GM18861 (cell line): ENCODE data around the gene HMGN4.

ENCODE experiments used
- ATAC-seq: cut with Tn5 transposase; IDR thresholded peaks from one replicate; pipeline ENCODE4 v1.9.1; 2021; ENCODE audit not compliant: unreplicated experiment

The HMGN4 gene

DNA sequence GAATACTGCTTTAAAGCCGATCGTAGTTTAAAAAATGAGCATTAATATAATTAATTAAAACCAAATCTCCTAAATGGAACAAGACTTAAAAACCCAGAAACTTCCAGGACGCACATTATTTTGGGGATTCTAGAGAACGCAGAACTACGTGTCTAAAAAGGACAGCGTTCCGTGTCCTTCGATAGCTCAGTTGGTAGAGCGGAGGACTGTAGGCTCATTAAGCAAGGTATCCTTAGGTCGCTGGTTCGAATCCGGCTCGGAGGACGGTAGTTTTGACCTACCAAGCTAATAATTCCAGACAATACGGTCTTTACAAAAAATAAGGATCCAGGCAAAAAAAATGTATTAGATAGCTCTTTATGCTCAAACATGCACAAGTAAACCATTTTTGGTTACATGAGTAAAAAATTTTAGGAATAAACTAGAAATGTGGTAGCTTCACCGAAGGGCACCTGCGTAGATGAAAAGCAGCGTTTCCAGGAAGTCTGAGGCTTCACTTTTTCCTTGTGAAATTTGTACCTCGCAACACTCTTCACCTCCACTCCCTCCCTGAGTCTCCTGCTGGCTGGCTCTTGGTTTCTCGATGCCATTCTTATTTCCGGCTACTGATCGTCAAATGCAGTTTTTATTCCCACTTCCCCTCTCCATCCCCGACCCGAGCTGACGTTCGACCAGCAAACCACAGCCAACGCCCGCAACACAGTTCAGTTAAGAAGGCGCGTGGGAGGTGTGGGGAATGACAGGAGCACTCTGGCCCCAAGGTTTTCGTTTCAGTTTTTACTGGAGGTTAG lies 39.0 kb downstream of the HMGN4 start:
- ATAC-seq: no peak

DNA sequence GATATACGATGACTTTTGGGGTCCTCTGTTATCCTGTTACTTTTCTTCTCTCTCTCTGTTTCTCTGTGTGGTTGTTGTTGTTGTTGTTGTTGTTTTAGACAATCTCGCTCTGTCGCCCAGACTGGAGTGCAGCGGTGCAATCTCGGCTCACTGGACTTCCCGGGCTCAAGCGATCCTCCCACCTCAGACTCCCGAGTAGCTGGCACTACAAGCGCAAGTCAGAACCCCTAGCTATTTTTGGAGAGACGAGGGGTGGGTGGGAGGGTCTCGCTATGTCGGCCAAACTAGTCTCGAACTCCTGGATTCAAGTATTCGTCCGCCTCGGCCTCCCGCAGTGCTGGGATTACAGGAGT lies 39.5 kb downstream of the HMGN4 start:
- no peak for ATAC-seq

- ATAC-seq: no peak
Measured at GRCh38 chr6:26578279-26578678, 40.1 kb downstream of the HMGN4 start.

- ATAC-seq: no peak
Measured at GRCh38 chr6:26578741-26579140, 40.6 kb downstream of the HMGN4 start.

- no peak for ATAC-seq
Measured at GRCh38 chr6:26581164-26581915, 43.2 kb downstream of the HMGN4 start.

GRCh38 chr6:26588965-26589364 lies 50.8 kb downstream of the HMGN4 start:
- no peak for ATAC-seq

- no peak for ATAC-seq
Measured at GRCh38 chr6:26592649-26593048, 54.5 kb downstream of the HMGN4 start.

GRCh38 chr6:26593278-26594130 lies 55.3 kb downstream of the HMGN4 start:
- no peak for ATAC-seq

DNA sequence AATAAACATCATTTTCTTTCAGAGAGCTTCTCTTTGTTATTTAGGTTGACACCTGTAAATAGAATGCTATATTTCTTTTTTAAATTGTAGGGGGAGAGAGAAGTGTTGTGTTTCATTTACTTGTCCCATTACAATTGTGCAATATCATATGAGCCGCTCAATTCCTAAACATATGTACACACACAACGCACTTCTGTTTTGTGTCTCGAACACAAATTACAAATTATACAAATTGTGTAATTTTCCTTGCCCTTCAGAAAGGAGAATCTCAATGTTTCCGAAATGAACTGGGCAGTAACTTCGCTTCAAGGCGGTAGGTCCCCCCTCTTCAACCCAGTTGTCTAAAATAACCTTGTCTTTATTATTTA lies 55.9 kb downstream of the HMGN4 start:
- ATAC-seq: no peak

DNA sequence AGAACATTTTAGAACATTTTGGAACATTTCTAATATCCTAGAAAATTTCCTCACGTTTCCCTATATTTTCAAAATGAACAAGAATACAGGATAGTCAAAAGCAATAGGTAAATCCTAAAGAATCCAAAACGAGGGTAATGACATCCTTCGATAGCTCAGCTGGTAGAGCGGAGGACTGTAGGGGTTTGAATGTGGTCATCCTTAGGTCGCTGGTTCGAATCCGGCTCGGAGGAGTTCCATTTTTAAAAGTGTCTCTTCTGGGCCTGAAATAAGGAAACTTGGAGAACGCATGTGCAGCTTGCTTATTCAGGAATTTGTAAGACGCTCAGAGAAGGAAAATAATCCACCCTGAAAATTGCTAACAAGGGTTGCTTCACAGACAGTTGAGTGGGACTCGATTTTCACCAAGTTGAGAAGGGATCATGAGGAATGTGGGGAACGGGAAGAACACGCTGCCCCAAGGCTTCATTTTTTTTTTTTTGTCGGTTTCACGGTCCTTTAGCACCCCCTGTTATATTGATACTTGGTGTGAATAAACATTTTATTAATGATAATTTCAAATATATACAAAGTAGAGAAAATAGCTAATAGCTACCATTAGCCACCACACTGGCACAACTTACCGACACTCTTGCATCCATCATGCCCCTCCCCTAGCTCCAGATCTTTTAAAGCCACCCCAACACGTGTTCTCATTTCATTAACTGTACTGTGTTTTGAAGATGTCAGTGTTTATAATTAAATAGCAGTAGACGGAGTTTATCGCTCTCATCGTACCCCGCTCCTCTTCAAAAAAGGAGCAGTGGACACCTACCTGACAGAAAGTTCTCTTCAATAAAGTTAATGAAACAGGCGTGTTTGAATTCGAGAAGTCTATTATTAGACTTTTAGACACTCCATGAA lies 56.8 kb downstream of the HMGN4 start:
- ATAC-seq: no peak

GRCh38 chr6:26595669-26596269 lies 57.6 kb downstream of the HMGN4 start:
- ATAC-seq: peak; percentile 70
